Activated T-cell treated with anti-CD3 and anti-CD28 coated beads for 4 hours (primary cell): ENCODE results near the gene CYP26B1.

ENCODE experiments used
- DNase-seq: peaks from one replicate; pipeline ENCODE4 v3.0.0-alpha.2; 2020

The CYP26B1 gene, protein sequence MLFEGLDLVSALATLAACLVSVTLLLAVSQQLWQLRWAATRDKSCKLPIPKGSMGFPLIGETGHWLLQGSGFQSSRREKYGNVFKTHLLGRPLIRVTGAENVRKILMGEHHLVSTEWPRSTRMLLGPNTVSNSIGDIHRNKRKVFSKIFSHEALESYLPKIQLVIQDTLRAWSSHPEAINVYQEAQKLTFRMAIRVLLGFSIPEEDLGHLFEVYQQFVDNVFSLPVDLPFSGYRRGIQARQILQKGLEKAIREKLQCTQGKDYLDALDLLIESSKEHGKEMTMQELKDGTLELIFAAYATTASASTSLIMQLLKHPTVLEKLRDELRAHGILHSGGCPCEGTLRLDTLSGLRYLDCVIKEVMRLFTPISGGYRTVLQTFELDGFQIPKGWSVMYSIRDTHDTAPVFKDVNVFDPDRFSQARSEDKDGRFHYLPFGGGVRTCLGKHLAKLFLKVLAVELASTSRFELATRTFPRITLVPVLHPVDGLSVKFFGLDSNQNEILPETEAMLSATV

GRCh38 chr2:72147303-72147971 is at the start of gene CYP26B1:
Gene CYP26B1 (minus strand): TSS chr2:72147862. CDS start chr2:72147834, 28 bp downstream.
- no peak for DNase-seq

GRCh38 chr2:72193723-72194122 is 46.1 kb upstream of the CYP26B1 start:
- DNase-seq, result no peak

- no peak for DNase-seq
Measured at GRCh38 chr2:72191441-72191840, 43.8 kb upstream of the CYP26B1 start.

- DNase-seq, result no peak
Measured at GRCh38 chr2:72185206-72185605, 37.5 kb upstream of the CYP26B1 start.

DNA sequence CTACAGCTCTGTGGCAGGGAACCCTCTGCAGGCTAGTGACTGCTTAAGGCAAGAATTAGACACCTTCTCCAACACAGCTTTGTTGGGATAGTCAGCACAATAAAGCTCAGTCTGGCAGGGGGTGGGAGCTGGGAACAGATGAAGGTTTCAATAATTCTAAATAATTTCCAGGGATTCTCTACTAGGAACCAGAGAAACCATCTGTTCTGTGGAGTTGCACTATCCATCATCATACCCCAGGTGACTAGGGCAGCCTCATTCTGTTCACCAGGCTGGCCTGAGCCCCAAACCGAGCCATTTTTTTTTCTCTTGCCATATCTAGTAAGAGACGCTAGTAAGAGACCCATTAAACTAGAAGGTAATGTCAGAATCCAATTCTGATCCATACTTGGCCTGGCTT is 35.8 kb upstream of the CYP26B1 start:
- no peak for DNase-seq

GRCh38 chr2:72183016-72183415 is 35.4 kb upstream of the CYP26B1 start:
- DNase-seq, result no peak

- no peak for DNase-seq
Measured at GRCh38 chr2:72182547-72182946, 34.9 kb upstream of the CYP26B1 start.

- no peak for DNase-seq
Measured at GRCh38 chr2:72181616-72182015, 34.0 kb upstream of the CYP26B1 start.

GRCh38 chr2:72180351-72180750 is 32.7 kb upstream of the CYP26B1 start:
- DNase-seq, result no peak

DNA sequence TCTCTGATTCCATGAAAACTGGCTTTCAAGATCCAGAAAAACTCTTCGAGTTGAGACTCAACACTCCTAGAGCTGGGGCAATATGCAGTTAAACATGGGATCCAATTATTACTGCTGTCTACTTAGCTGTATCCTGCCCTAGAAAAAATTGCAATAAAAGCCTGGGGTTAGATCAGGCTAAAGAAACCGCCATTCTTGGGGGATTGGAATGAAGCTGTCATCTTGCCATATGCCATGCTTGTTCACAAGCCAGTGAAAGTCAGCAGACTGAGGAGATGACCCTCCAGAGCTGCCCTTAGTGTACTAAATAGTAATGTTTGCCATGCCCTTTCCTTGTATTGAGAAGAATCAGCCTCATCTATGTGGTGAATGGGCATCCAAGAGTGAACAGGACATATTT is 30.9 kb upstream of the CYP26B1 start:
- DNase-seq, result no peak

GRCh38 chr2:72176281-72176680 is 28.6 kb upstream of the CYP26B1 start:
- no peak for DNase-seq

DNA sequence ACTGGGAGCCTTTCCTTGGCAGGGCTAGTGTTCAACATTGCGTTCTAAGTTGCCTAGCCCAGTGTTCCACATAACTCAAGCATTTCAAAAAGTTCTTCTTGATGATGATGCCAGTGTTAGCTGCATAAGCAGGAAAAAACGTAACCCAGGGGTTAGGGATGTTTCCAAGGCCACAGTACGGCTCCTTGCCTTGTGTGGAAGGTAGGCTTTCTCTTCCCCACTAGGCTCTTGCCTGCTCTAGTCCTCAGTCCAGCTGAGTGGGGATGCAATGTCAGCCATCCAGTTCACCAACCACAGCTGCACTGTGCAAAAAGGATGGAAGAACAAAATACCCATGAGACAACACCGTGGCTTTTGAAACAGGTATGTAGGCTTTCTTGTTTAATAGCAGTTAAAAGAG is 28.0 kb upstream of the CYP26B1 start:
- DNase-seq, result no peak

GRCh38 chr2:72173640-72174321 is 26.1 kb upstream of the CYP26B1 start:
- no peak for DNase-seq

DNA sequence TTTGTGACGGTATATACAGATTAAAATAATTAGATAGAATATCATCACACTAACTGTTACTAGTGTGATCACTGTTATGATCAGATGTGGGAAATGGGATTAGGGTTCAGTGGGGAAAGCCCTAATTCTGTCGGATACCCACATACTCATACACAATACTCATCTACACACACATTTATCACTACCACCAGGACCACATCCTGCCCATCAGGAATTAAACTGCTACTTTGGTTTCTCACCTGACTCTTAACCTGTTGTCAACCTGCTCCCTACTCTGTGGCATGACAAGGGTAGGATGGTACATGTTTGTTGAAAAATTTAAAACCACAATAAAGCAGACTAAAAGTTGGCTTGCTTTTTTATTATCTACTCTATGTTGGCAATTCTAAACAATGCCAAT is 24.8 kb upstream of the CYP26B1 start:
- DNase-seq, result no peak

DNA sequence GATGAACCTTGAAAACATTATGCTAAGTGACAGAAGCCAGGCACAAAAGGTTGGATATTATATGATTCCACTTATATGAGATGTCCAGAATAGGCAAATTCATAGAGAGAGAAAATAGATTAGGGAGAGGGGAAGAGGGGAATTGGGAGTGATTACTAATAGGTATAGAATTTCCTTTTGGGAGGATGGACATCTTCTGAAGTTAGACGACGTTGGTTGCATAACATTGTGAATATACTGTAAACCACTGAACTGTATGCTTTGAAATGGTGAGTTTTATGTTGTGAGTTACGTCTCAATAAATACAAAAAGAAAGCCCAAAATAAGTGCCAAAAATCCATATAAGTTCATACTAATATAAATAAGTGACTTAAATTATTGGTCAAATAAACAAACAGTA is 18.6 kb upstream of the CYP26B1 start:
- DNase-seq, result no peak

DNA sequence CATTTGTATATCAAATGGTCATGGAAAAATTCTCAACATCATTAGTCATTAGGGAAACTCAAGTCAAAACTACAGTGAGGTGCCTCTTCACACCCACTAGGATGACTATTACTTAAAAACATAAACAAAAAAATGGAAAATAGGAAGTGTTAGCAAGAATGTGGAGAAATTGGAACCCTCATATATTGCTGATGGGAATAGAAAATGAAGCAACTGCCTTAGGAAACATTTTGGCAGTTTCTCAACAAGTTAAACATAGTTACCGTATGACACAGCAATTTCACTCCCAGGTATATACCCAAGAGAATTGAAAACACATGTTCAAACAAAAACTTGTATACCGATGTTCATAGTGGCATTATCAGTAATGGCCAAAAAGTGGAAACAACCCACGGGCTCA is 18.1 kb upstream of the CYP26B1 start:
- no peak for DNase-seq

- no peak for DNase-seq
Measured at GRCh38 chr2:72162574-72162973, 14.9 kb upstream of the CYP26B1 start.

GRCh38 chr2:72159211-72159993 is 11.7 kb upstream of the CYP26B1 start:
- no peak for DNase-seq

DNA sequence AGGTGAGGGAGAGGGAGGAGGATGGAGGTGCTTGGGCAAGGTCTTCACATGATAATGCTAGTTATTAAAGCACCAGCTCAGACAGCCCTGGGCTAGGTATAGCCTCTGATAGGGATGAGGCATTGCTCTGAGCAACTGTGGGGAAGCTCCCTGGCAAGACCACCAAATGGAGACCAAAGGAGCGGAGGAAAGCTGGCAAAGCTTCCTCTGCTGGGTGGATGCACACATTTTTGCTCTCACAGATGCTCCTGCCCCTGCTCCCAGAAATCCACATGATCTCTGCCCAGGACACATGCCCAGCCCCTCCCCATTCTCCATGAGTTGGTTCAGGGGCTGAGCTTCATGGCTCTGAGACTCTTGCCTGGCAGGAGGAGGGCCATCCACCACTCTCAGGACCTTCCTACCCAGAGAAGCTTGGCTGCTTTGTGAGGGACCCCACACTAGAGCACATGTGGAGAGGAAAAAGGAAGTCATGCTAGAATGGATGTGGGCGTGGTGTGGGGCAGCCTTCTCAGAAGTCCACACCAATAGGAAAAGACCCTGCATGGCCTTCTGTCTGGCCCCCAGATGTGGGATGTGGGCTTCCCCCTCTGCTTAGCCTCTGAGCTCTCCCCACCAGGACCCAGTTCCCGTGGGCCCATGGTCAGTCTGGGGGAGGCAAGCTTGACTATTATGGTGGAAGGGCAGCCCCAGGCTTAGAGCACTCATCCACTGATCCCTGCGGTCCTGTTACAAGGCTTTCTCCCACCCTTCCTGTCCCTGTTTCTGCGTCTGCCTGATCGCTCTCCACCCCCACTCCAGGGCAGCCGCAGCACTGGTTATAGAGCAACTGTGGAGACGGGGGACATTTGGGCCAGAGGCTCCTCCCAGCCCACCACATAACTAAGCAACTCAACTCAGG is 10.5 kb upstream of the CYP26B1 start:
- no peak for DNase-seq

DNA sequence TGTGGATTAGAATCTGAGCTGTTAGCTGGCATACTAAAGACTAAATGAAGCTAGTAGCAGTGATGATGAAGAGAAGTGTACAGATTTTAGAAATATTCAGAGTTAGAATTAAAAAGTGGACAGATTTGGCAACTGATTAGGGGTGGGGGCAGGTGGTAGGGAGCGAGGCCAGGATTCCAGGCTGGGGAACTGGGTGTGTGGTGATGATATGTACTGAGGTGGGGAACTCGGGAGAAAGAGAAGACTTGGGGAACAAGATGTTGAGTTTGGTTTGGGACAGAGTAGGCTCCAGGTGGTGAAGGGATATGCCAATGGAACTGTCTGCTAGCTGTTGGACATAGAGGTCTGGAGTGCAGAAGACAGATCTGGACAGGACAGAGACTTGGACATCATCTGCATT is 9.2 kb upstream of the CYP26B1 start:
- no peak for DNase-seq

GRCh38 chr2:72155737-72156136 is 8.1 kb upstream of the CYP26B1 start:
- DNase-seq, result no peak

- no peak for DNase-seq
Measured at GRCh38 chr2:72155151-72155550, 7.5 kb upstream of the CYP26B1 start.
